ENCODE measurements around the gene FATE1. TPM values are rescaled to one million over a fixed set of nuclear protein-coding genes. Genes with fewer than 3 reads are reported as not detected.

Gene FATE1
- polyA plus RNA-seq, 1 donor from 2014 or later, result not detected

GRCh38 chrX:151680805-151681204, 35.0 kb upstream of the FATE1 start:
- no peak overlapping the region for H3K4me2 ChIP-seq (ENCODE audit: low read length)
- H3K79me2 ChIP-seq (replicated peaks; ENCODE audit: insufficient read depth, low read length), result no peaks in the 10 kb centered on the region
- H4K20me1 ChIP-seq (ENCODE audit: insufficient read depth), result no peaks in the 10 kb centered on the region
- no peaks in the 10 kb centered on the region for H3K36me3 ChIP-seq (ENCODE audit: insufficient read depth, low read length)
- H3K9ac ChIP-seq (ENCODE audit: low read length), result no peak overlapping the region
- no peak overlapping the region for H3K27ac ChIP-seq (ENCODE audit: low read length)
- no peaks in the 10 kb centered on the region for H3K9me2 ChIP-seq (ENCODE audit: insufficient read depth, low read length)
- H2AFZ ChIP-seq (ENCODE audit: low read depth, low read length), result no peak overlapping the region
- TF ChIP-seq EP300 (conservative IDR thresholded peaks at IDR 0.05; ENCODE audit: poor library complexity, severe bottlenecking) (no peak), SMC3 (conservative IDR thresholded peaks at IDR 0.05; ENCODE audit: poor library complexity) (peak; percentile 73), MXI1 (conservative IDR thresholded peaks at IDR 0.05; ENCODE audit: poor library complexity, severe bottlenecking) (no peak), POLR2AphosphoS5 (IDR thresholded peaks at IDR 0.05) (no peak), RAD21 (conservative IDR thresholded peaks at IDR 0.05) (peak; percentile 65), REST (IDR thresholded peaks at IDR 0.05; ENCODE audit: borderline replicate concordance) (no peak), EZH2 (IDR thresholded peaks at IDR 0.05; ENCODE audit: borderline replicate concordance, insufficient read depth, low read length, poor library complexity, severe bottlenecking) (no peak), TAF1 (IDR thresholded peaks at IDR 0.05; ENCODE audit: low read depth) (no peak), CTCF (IDR thresholded peaks at IDR 0.05; ENCODE audit: poor library complexity, severe bottlenecking) (peak; percentile 56)
- no peaks in the 10 kb centered on the region for H3K27me3 ChIP-seq (ENCODE audit: insufficient read depth, low read depth, low read length)
- H3F3A ChIP-seq (ENCODE audit: insufficient read depth, low read length, poor library complexity, severe bottlenecking), result no peaks in the 10 kb centered on the region
- H3K9me3 ChIP-seq (ENCODE audit: low read length), result no peaks in the 10 kb centered on the region
- no peak overlapping the region for H3K4me3 ChIP-seq (ENCODE audit: low read length)

GRCh38 chrX:151687635-151688034, 28.2 kb upstream of the FATE1 start:
- H3K36me3 ChIP-seq (ENCODE audit: insufficient read depth, low read length), result no peaks in the 10 kb centered on the region
- no peak overlapping the region for H3K4me2 ChIP-seq (ENCODE audit: low read length)
- H4K20me1 ChIP-seq (ENCODE audit: insufficient read depth), result no peaks in the 10 kb centered on the region
- H3K9ac ChIP-seq (ENCODE audit: low read length), result no peak overlapping the region
- TF ChIP-seq REST (IDR thresholded peaks at IDR 0.05; ENCODE audit: borderline replicate concordance) (no peak), MXI1 (conservative IDR thresholded peaks at IDR 0.05; ENCODE audit: poor library complexity, severe bottlenecking) (no peak), CTCF (IDR thresholded peaks at IDR 0.05; ENCODE audit: poor library complexity, severe bottlenecking) (no peak), TAF1 (IDR thresholded peaks at IDR 0.05; ENCODE audit: low read depth) (no peak), POLR2AphosphoS5 (IDR thresholded peaks at IDR 0.05) (no peak)
- no peaks in the 10 kb centered on the region for H3F3A ChIP-seq (ENCODE audit: insufficient read depth, low read length, poor library complexity, severe bottlenecking)
- no peak overlapping the region for H3K27ac ChIP-seq (ENCODE audit: low read length)
- H3K27me3 ChIP-seq (ENCODE audit: insufficient read depth, low read depth, low read length), result no peaks in the 10 kb centered on the region
- H3K4me3 ChIP-seq (ENCODE audit: low read length), result no peak overlapping the region
- no peaks in the 10 kb centered on the region for H3K9me3 ChIP-seq (ENCODE audit: low read length)
- H3K79me2 ChIP-seq (replicated peaks; ENCODE audit: insufficient read depth, low read length), result no peaks in the 10 kb centered on the region
- no peaks in the 10 kb centered on the region for H3K9me2 ChIP-seq (ENCODE audit: insufficient read depth, low read length)
- H2AFZ ChIP-seq (ENCODE audit: low read depth, low read length), result no peak overlapping the region
